ENCODE results near the gene H2BK1.

DNA sequence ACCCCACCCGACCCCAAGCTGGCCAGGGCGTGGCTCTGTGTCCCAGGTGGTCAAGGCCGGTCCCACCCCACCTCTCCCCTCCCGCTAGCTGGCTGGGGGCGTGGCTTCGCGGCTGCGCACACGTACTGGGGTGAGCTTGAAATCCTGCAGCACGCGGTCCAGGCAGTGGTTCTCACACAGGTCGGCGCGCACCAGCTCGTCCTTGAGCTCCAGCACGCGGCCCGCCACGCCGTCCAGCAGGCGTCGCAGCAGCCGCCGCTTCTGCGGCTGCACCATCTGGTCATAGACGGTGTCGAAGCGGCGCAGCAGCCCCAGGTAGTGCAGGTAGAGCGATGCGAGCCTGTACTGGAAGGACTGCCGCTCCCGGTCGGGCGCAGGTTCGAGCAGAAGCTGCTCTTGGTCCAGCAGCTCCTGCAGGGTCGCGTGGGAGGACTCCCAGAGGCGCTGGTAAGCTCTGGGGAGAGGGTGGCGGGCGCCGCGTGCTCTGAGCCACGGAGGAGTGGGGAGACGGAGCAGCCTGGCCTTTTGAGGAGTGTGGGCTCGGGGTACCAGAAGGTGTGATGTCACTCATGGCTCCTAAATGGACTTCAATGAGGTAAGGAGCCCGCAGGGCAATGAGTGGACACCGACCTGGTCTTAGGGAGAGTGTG, 5.8 kb downstream of the H2BK1 start:
- TF ChIP-seq POLR2AphosphoS5 (IDR thresholded peaks at IDR 0.05; ENCODE audit: low read depth, low read length) (no peak), SPI1 (IDR thresholded peaks at IDR 0.05; ENCODE audit: low read depth, low read length) (no peak), POLR2A (IDR thresholded peaks at IDR 0.05; ENCODE audit: low read depth, low read length) (no peak), TAF1 (IDR thresholded peaks at IDR 0.05; ENCODE audit: low read depth, low read length) (no peak)
